Osteocyte (in vitro differentiated cells): Measurements from ENCODE around the gene SPA17. TPM values are rescaled to one million over a fixed set of nuclear protein-coding genes. Genes with fewer than 3 reads are reported as not detected.
A peak's percentile ranks its signal among the peaks of the same experiment; 100 is the strongest.

Experiments
- DNase-seq: peaks from one replicate; pipeline ENCODE4 v3.0.0; 2021; ENCODE audit warnings: mixed read lengths; ENCODE audit not compliant: unreplicated experiment; ENCODE audit errors: extremely low spot score
- H3K27ac Mint-ChIP-seq: one replicate; pipeline ENCODE4 v1.8.0; 2021; ENCODE audit warnings: mild to moderate bottlenecking, mixed read lengths; ENCODE audit not compliant: unreplicated experiment
- H3K27me3 Mint-ChIP-seq: one replicate; pipeline ENCODE4 v1.8.0; 2021; ENCODE audit warnings: mixed read lengths; ENCODE audit not compliant: unreplicated experiment
- H3K36me3 Mint-ChIP-seq: one replicate; pipeline ENCODE4 v1.8.0; 2021; ENCODE audit warnings: mixed read lengths; ENCODE audit not compliant: unreplicated experiment
- H3K4me1 Mint-ChIP-seq: one replicate; pipeline ENCODE4 v1.8.0; 2021; ENCODE audit warnings: mixed read lengths; ENCODE audit not compliant: unreplicated experiment
- H3K4me3 Mint-ChIP-seq: one replicate; pipeline ENCODE4 v1.8.0; 2021; ENCODE audit warnings: mild to moderate bottlenecking, moderate library complexity, mixed read lengths; ENCODE audit not compliant: unreplicated experiment
- H3K9me3 Mint-ChIP-seq: one replicate; pipeline ENCODE4 v1.8.0; 2021; ENCODE audit warnings: mixed read lengths; ENCODE audit not compliant: unreplicated experiment
- total RNA-seq: library from RNA; stranded (reverse); gene quantifications from 2 replicates; pipeline ENCODE4 v1.2.1, GENCODE V29; 2021
- TF ChIP-seq, protein P1 (sequence below): fragments of 200-600 bp; sonication (generic); IDR thresholded peaks from 2 replicates; pipeline ENCODE4 v1.5.0; 2021; ENCODE audit warnings: antibody characterized with exemption, mild to moderate bottlenecking, moderate library complexity

SPA17 gene
- total RNA-seq, 1 donor from 2014 or later = 3.7 TPM

GRCh38 chr11:124725719-124726105 lies 52.0 kb downstream of the SPA17 start:
- no peak overlapping the region for H3K4me3 Mint-ChIP-seq
- H3K9me3 Mint-ChIP-seq = no peaks in the 10 kb centered on the region
- DNase-seq = no peak
- H3K27me3 Mint-ChIP-seq = peaks cover 37% of the 10 kb centered on the region
- H3K27ac Mint-ChIP-seq = peak overlapping the region; percentile 24
- peaks cover 18% of the 10 kb centered on the region for H3K4me1 Mint-ChIP-seq
- H3K36me3 Mint-ChIP-seq = no peaks in the 10 kb centered on the region
- TF ChIP-seq, protein P1, sequence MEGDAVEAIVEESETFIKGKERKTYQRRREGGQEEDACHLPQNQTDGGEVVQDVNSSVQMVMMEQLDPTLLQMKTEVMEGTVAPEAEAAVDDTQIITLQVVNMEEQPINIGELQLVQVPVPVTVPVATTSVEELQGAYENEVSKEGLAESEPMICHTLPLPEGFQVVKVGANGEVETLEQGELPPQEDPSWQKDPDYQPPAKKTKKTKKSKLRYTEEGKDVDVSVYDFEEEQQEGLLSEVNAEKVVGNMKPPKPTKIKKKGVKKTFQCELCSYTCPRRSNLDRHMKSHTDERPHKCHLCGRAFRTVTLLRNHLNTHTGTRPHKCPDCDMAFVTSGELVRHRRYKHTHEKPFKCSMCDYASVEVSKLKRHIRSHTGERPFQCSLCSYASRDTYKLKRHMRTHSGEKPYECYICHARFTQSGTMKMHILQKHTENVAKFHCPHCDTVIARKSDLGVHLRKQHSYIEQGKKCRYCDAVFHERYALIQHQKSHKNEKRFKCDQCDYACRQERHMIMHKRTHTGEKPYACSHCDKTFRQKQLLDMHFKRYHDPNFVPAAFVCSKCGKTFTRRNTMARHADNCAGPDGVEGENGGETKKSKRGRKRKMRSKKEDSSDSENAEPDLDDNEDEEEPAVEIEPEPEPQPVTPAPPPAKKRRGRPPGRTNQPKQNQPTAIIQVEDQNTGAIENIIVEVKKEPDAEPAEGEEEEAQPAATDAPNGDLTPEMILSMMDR = no peak

- Mint-ChIP-seq H3K27ac (no peak overlapping the region), H3K9me3 (no peaks in the 10 kb centered on the region), H3K4me3 (no peak overlapping the region), H3K36me3 (no peaks in the 10 kb centered on the region), H3K4me1 (peaks cover 18% of the 10 kb centered on the region), H3K27me3 (peaks cover 23% of the 10 kb centered on the region)
- no peak for DNase-seq
- TF ChIP-seq, protein P1 = no peak
Measured at GRCh38 chr11:124727474-124727873, 53.8 kb downstream of the SPA17 start.

- H3K36me3 Mint-ChIP-seq = no peaks in the 10 kb centered on the region
- no peaks in the 10 kb centered on the region for H3K9me3 Mint-ChIP-seq
- no peak overlapping the region for H3K4me3 Mint-ChIP-seq
- peaks cover 18% of the 10 kb centered on the region for H3K27me3 Mint-ChIP-seq
- TF ChIP-seq, protein P1 = no peak
- H3K4me1 Mint-ChIP-seq = peaks cover 18% of the 10 kb centered on the region
- no peak for DNase-seq
- H3K27ac Mint-ChIP-seq = no peak overlapping the region
Measured at GRCh38 chr11:124728134-124728533, 54.4 kb downstream of the SPA17 start.

DNA sequence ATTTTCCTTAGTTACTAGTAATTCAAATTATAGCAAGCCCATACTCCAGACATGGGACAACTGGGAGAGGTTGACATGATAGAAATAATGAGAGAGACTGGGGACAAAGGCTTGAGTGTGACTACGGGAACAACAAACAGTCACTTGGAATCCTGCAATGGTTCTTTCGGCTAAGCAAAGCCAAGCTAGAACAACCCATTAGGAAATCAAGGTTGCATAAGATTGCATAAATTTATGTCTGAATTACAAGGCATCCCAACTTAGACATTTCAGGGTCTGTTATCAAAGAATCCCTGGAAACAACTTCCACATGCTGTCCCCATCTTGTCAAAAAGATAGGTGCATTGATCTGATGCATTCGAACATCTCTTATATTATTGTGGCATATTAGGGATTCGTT lies 55.9 kb downstream of the SPA17 start:
- no peaks in the 10 kb centered on the region for H3K36me3 Mint-ChIP-seq
- H3K27me3 Mint-ChIP-seq = peaks cover 9% of the 10 kb centered on the region
- no peak overlapping the region for H3K4me3 Mint-ChIP-seq
- TF ChIP-seq, protein P1 = no peak
- H3K4me1 Mint-ChIP-seq = peaks cover 16% of the 10 kb centered on the region
- no peak overlapping the region for H3K27ac Mint-ChIP-seq
- no peak for DNase-seq
- H3K9me3 Mint-ChIP-seq = no peaks in the 10 kb centered on the region

GRCh38 chr11:124732230-124732629 lies 58.5 kb downstream of the SPA17 start:
- TF ChIP-seq, protein P1 = no peak
- no peak overlapping the region for H3K4me3 Mint-ChIP-seq
- no peak overlapping the region for H3K27ac Mint-ChIP-seq
- DNase-seq = no peak
- no peaks in the 10 kb centered on the region for H3K36me3 Mint-ChIP-seq
- no peaks in the 10 kb centered on the region for H3K9me3 Mint-ChIP-seq
- no peaks in the 10 kb centered on the region for H3K4me1 Mint-ChIP-seq
- H3K27me3 Mint-ChIP-seq = peaks cover 31% of the 10 kb centered on the region
